Measurements from ENCODE around the gene ACADL. TPM values are rescaled to one million over a fixed set of nuclear protein-coding genes. Genes with fewer than 3 reads are reported as not detected.

ACADL gene
- total and polyA plus RNA-seq, 2 of the 8 experiments (the other 6 are each of a cell fraction or from before 2014, with no cell fraction given): 0.11 to 0.34 TPM

GRCh38 chr2:210227290-210228088 lies 2.2 kb upstream of the ACADL start (continued):
- TF ChIP-seq, protein P1, sequence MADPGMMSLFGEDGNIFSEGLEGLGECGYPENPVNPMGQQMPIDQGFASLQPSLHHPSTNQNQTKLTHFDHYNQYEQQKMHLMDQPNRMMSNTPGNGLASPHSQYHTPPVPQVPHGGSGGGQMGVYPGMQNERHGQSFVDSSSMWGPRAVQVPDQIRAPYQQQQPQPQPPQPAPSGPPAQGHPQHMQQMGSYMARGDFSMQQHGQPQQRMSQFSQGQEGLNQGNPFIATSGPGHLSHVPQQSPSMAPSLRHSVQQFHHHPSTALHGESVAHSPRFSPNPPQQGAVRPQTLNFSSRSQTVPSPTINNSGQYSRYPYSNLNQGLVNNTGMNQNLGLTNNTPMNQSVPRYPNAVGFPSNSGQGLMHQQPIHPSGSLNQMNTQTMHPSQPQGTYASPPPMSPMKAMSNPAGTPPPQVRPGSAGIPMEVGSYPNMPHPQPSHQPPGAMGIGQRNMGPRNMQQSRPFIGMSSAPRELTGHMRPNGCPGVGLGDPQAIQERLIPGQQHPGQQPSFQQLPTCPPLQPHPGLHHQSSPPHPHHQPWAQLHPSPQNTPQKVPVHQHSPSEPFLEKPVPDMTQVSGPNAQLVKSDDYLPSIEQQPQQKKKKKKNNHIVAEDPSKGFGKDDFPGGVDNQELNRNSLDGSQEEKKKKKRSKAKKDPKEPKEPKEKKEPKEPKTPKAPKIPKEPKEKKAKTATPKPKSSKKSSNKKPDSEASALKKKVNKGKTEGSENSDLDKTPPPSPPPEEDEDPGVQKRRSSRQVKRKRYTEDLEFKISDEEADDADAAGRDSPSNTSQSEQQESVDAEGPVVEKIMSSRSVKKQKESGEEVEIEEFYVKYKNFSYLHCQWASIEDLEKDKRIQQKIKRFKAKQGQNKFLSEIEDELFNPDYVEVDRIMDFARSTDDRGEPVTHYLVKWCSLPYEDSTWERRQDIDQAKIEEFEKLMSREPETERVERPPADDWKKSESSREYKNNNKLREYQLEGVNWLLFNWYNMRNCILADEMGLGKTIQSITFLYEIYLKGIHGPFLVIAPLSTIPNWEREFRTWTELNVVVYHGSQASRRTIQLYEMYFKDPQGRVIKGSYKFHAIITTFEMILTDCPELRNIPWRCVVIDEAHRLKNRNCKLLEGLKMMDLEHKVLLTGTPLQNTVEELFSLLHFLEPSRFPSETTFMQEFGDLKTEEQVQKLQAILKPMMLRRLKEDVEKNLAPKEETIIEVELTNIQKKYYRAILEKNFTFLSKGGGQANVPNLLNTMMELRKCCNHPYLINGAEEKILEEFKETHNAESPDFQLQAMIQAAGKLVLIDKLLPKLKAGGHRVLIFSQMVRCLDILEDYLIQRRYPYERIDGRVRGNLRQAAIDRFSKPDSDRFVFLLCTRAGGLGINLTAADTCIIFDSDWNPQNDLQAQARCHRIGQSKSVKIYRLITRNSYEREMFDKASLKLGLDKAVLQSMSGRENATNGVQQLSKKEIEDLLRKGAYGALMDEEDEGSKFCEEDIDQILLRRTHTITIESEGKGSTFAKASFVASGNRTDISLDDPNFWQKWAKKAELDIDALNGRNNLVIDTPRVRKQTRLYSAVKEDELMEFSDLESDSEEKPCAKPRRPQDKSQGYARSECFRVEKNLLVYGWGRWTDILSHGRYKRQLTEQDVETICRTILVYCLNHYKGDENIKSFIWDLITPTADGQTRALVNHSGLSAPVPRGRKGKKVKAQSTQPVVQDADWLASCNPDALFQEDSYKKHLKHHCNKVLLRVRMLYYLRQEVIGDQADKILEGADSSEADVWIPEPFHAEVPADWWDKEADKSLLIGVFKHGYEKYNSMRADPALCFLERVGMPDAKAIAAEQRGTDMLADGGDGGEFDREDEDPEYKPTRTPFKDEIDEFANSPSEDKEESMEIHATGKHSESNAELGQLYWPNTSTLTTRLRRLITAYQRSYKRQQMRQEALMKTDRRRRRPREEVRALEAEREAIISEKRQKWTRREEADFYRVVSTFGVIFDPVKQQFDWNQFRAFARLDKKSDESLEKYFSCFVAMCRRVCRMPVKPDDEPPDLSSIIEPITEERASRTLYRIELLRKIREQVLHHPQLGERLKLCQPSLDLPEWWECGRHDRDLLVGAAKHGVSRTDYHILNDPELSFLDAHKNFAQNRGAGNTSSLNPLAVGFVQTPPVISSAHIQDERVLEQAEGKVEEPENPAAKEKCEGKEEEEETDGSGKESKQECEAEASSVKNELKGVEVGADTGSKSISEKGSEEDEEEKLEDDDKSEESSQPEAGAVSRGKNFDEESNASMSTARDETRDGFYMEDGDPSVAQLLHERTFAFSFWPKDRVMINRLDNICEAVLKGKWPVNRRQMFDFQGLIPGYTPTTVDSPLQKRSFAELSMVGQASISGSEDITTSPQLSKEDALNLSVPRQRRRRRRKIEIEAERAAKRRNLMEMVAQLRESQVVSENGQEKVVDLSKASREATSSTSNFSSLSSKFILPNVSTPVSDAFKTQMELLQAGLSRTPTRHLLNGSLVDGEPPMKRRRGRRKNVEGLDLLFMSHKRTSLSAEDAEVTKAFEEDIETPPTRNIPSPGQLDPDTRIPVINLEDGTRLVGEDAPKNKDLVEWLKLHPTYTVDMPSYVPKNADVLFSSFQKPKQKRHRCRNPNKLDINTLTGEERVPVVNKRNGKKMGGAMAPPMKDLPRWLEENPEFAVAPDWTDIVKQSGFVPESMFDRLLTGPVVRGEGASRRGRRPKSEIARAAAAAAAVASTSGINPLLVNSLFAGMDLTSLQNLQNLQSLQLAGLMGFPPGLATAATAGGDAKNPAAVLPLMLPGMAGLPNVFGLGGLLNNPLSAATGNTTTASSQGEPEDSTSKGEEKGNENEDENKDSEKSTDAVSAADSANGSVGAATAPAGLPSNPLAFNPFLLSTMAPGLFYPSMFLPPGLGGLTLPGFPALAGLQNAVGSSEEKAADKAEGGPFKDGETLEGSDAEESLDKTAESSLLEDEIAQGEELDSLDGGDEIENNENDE (IDR thresholded peaks at IDR 0.05; ENCODE audit: insufficient replicate concordance, low read length): no peak
- TF ChIP-seq, protein P2, sequence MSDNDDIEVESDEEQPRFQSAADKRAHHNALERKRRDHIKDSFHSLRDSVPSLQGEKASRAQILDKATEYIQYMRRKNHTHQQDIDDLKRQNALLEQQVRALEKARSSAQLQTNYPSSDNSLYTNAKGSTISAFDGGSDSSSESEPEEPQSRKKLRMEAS (IDR thresholded peaks at IDR 0.05): no peak
- no peak for TF ChIP-seq KDM5A (IDR thresholded peaks at IDR 0.05; ENCODE audit: low read length)
- TF ChIP-seq RAD21 (IDR thresholded peaks at IDR 0.05 in 1 of 2, conservative IDR thresholded peaks at IDR 0.05 in 1 of 2; ENCODE audit: low read depth in 2 of 2, low read length in 2 of 2): no peak
- TF ChIP-seq EZH2 (IDR thresholded peaks at IDR 0.05; ENCODE audit: low read depth, low read length, severe bottlenecking): no peak
- no peak for TF ChIP-seq RNF2 (IDR thresholded peaks at IDR 0.05; ENCODE audit: borderline replicate concordance, low read depth, low read length, missing control alignments, poor library complexity, severe bottlenecking)
- TF ChIP-seq HDAC6 (IDR thresholded peaks at IDR 0.05; ENCODE audit: low read depth, low read length): no peak
- TF ChIP-seq MAFK (IDR thresholded peaks at IDR 0.05; ENCODE audit: low read depth, low read length): no peak
- TF ChIP-seq POU5F1 (IDR thresholded peaks at IDR 0.05; ENCODE audit: low read depth, low read length): no peak

All from H1 (cell line).